ENCODE data around the gene WIZ. TPM values are rescaled to one million over a fixed set of nuclear protein-coding genes. Genes with fewer than 3 reads are reported as not detected.
A peak's percentile ranks its signal among the peaks of the same experiment; 100 is the strongest.

WIZ gene
- total and polyA plus RNA-seq, 9 of the 15 experiments (the other 6 are each of a cell fraction or from before 2014, with no cell fraction given), result 0.06 to 37.5 (median 4.8) TPM

- no peak for TF ChIP-seq NR2C1 (IDR thresholded peaks at IDR 0.05)
- no peak for TF ChIP-seq NR2C1 (tag; IDR thresholded peaks at IDR 0.05)
- no peak; the same call in 1 of the 2 replicates for TF ChIP-seq HMGXB4 (CRISPR knock-in tag; IDR thresholded peaks at IDR 0.05)
- no peak for TF ChIP-seq MIER1 (IDR thresholded peaks at IDR 0.05; ENCODE audit: low read depth)
- no peak for TF ChIP-seq PHB2 (IDR thresholded peaks at IDR 0.05; ENCODE audit: low read depth)
- TF ChIP-seq MAX (CRISPR knock-in tag; IDR thresholded peaks at IDR 0.05), result peak; percentile 70; the same call in 1 of the 2 replicates
- no peak for TF ChIP-seq ZNF589 (CRISPR knock-in tag; IDR thresholded peaks at IDR 0.05; ENCODE audit: low read depth)
- TF ChIP-seq GTF2E2 (tag; IDR thresholded peaks at IDR 0.05), result no peak
- no peak for TF ChIP-seq MAFK (IDR thresholded peaks at IDR 0.05; ENCODE audit: low read length)
- peak; percentile 92; the same call in 1 of the 2 replicates for TF ChIP-seq ESRRA (IDR thresholded peaks at IDR 0.05; ENCODE audit: borderline replicate concordance, low read depth)
- no peak for TF ChIP-seq ADNP (tag; IDR thresholded peaks at IDR 0.05)
- TF ChIP-seq POLR2G (IDR thresholded peaks at IDR 0.05; ENCODE audit: low read depth, low read length), result peak; percentile 95
- no peak for TF ChIP-seq ZBTB1 (CRISPR knock-in tag; IDR thresholded peaks at IDR 0.05; ENCODE audit: borderline replicate concordance, low read depth)
- no peak for TF ChIP-seq CCNT2 (IDR thresholded peaks at IDR 0.05; ENCODE audit: borderline replicate concordance, extremely low read depth, insufficient read length, low read depth, low read length)
- TF ChIP-seq RFX7 (CRISPR knock-in tag; IDR thresholded peaks at IDR 0.05), result 0 out of 2 replicates have a peak, but pooled peaks have one; percentile 17
- no peak for TF ChIP-seq ZNF175 (CRISPR knock-in tag; IDR thresholded peaks at IDR 0.05; ENCODE audit: low read depth)
- TF ChIP-seq ZBTB7A (IDR thresholded peaks at IDR 0.05; ENCODE audit: borderline replicate concordance, control insufficient read depth, low read depth, low read length), result peak; percentile 79
- no peak for TF ChIP-seq PRDM10 (IDR thresholded peaks at IDR 0.05; ENCODE audit: partially characterized antibody)
- no peak for TF ChIP-seq ZNF324 (CRISPR knock-in tag; IDR thresholded peaks at IDR 0.05)
- peak in 1 of 2 experiments; percentile 59; a peak in 1 of 3 replicates for TF ChIP-seq CBX3 (IDR thresholded peaks at IDR 0.05; ENCODE audit: borderline replicate concordance in 1 of 2, low read length in 2 of 2)
- 0 out of 2 replicates have a peak, but pooled peaks have one; percentile 65 for TF ChIP-seq FOXK1 (CRISPR knock-in tag; IDR thresholded peaks at IDR 0.05; ENCODE audit: borderline replicate concordance)
Measured at GRCh38 chr19:15418579-15419412, 31.0 kb downstream of the WIZ start, which contains the start of gene AKAP8L (continued).

Data from K562 (cell line).